ENCODE data around the gene EPB41L4A. TPM values are rescaled to one million over a fixed set of nuclear protein-coding genes. Genes with fewer than 3 reads are reported as not detected.
"Not testable (repeated sequence)": the region's sequence is repeated elsewhere in the genome, so short reads cannot be mapped to it uniquely, and the experiment has no call there.

EPB41L4A gene, protein sequence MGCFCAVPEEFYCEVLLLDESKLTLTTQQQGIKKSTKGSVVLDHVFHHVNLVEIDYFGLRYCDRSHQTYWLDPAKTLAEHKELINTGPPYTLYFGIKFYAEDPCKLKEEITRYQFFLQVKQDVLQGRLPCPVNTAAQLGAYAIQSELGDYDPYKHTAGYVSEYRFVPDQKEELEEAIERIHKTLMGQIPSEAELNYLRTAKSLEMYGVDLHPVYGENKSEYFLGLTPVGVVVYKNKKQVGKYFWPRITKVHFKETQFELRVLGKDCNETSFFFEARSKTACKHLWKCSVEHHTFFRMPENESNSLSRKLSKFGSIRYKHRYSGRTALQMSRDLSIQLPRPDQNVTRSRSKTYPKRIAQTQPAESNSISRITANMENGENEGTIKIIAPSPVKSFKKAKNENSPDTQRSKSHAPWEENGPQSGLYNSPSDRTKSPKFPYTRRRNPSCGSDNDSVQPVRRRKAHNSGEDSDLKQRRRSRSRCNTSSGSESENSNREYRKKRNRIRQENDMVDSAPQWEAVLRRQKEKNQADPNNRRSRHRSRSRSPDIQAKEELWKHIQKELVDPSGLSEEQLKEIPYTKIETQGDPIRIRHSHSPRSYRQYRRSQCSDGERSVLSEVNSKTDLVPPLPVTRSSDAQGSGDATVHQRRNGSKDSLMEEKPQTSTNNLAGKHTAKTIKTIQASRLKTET
- 27.2 and 41.8 TPM in 2 replicates for total RNA-seq (ENCODE audit: low replicate concordance)
- long read RNA-seq, full-length matches to known transcripts = 1 of 18 reads
- long read RNA-seq, partial matches to known transcripts = 7 of 18 reads
- long read RNA-seq, other reads (novel, unspliced or antisense) = 10 of 18 reads

DNA sequence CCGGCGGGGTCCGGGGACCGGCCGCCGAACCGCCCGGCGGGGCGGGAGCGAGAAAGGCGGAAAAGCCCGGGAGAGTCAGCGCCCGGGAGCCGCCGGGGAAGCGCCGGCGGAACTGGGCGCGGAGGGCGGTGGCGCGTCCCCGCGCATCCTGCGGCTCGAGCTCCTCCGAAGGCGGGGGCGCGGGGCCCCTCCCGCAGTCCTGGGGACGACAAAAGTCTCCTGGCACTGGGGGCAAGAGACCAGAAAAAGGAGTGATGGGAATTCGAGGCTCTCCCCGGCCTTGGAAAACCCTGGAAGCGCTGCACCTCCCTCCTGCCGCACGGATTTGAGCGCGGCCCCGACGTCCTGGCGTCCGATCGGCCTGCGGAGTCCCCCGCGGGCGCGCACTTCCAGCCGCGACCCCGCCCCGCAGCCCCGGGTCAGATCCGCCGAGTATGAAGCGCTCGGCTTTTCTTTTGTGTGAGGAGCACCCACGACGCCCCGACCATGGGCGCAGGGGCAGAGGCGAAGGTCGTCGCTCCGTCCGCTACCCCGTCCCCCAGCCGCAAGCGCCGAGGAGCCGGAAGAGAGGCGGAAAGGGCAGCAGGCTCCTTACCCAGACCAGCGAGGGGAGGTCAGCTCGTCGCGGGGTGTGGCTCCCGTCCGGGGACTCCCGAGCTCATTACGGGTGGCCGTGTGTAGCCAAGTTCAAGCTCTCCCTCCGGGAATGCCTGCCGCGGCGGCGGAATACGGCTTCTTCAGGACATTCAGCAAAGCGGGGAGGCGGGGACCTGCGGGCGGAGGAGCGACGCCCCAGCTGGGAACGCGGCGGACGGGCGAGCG is at the start of gene EPB41L4A:
Gene EPB41L4A, minus strand, starts transcription at position 114 of the 822 bp plus-strand sequence. CDS start 238 bp downstream, outside the sequence.
- Mint-ChIP-seq H3K4me3 (peak within 1 kb of the TSS; percentile 88), H3K4me1 (ENCODE audit: unreplicated experiment) (peaks cover 17% of the 10 kb centered on the region), H3K27me3 (peaks cover 30% of the 10 kb centered on the region), H3K36me3 (peaks cover 5% of the 10 kb centered on the region), H3K27ac (peak within 1 kb of the TSS; percentile 84), H3K9me3 (no peaks in the 10 kb centered on the region)
- TF ChIP-seq, protein P1, sequence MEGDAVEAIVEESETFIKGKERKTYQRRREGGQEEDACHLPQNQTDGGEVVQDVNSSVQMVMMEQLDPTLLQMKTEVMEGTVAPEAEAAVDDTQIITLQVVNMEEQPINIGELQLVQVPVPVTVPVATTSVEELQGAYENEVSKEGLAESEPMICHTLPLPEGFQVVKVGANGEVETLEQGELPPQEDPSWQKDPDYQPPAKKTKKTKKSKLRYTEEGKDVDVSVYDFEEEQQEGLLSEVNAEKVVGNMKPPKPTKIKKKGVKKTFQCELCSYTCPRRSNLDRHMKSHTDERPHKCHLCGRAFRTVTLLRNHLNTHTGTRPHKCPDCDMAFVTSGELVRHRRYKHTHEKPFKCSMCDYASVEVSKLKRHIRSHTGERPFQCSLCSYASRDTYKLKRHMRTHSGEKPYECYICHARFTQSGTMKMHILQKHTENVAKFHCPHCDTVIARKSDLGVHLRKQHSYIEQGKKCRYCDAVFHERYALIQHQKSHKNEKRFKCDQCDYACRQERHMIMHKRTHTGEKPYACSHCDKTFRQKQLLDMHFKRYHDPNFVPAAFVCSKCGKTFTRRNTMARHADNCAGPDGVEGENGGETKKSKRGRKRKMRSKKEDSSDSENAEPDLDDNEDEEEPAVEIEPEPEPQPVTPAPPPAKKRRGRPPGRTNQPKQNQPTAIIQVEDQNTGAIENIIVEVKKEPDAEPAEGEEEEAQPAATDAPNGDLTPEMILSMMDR (conservative IDR thresholded peaks at IDR 0.05) = no peak
- peak; percentile 79 for DNase-seq (ENCODE audit: extremely low spot score, unreplicated experiment)

DNA sequence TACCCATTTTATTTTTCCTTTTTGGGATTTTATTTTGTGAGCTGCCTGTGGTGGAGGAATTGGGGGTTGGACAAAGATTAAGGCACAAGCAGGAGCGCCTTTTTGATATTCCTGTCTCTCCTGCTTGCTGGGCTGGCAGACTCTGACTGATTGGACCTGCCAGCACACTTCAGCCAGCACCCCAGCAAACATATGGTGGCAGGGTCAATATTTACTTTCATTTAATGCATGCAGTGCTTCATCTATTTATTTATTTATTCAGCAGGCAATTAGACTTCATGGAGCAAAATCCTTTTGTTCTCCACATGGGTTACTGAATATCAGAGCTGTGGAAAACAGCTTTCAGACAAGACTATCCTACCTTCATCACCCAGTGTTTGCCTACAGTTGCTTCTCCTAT is 48.4 kb upstream of the EPB41L4A start:
- DNase-seq (ENCODE audit: extremely low spot score, unreplicated experiment) = no peak
- Mint-ChIP-seq H3K27ac (no peak overlapping the region), H3K27me3 (peaks cover 2% of the 10 kb centered on the region), H3K4me3 (no peak overlapping the region), H3K4me1 (ENCODE audit: unreplicated experiment) (no peaks in the 10 kb centered on the region), H3K9me3 (no peaks in the 10 kb centered on the region), H3K36me3 (no peaks in the 10 kb centered on the region)
- TF ChIP-seq, protein P1 (conservative IDR thresholded peaks at IDR 0.05) = no peak

DNA sequence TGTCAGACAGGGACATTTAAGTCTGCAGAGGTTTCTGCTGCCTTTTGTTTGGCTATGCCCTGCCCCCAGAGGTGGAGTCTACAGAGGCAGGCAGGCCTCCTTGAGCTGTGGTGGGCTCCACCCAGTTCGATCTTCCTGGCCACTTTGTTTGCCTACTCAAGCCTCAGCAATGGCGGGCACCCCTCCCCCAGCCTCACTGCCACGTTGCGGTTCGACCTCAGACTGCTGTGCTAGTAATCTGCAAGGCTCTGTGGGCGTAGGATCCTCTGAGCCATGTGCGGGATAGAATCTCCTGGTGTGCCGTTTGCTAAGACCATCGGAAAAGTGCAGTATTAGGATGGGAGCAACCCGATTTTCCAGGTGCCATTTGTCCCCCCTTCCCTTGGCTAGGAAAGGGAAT is 47.2 kb upstream of the EPB41L4A start:
- H3K27me3 Mint-ChIP-seq; H3K4me3 Mint-ChIP-seq; DNase-seq (ENCODE audit: extremely low spot score, unreplicated experiment); H3K9me3 Mint-ChIP-seq; H3K4me1 Mint-ChIP-seq (ENCODE audit: unreplicated experiment); H3K36me3 Mint-ChIP-seq; H3K27ac Mint-ChIP-seq: not testable (repeated sequence)

DNA sequence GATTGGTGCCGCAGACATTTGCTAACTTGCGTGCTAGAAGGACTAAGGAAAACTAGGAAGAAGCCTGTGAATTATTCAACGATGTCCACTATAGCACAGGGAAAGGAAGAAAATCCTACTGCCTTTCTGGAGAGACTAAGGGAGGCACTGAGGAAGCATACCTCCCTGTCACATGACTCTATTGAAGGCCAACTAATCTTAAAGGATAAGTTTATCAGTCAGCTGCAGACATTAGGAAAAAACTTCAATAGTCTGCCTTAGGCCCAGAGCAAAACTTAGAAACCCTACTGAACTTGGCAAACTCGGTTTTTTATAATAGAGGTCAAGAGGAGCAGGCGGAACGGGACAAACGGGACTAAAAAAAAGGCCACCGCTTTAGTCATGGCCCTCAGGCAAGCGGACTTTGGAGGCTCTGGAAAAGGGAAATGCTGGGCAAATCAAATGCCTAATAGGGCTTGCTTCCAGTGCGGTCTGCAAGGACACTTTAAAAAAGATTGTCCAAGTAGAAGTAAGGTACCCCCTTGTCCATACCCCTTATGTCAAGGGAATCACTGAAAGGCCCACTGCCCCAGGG is 28.2 kb upstream of the EPB41L4A start:
- H3K27ac Mint-ChIP-seq; DNase-seq (ENCODE audit: extremely low spot score, unreplicated experiment); H3K27me3 Mint-ChIP-seq; H3K4me1 Mint-ChIP-seq (ENCODE audit: unreplicated experiment); H3K9me3 Mint-ChIP-seq; H3K36me3 Mint-ChIP-seq; H3K4me3 Mint-ChIP-seq: not testable (repeated sequence)

DNA sequence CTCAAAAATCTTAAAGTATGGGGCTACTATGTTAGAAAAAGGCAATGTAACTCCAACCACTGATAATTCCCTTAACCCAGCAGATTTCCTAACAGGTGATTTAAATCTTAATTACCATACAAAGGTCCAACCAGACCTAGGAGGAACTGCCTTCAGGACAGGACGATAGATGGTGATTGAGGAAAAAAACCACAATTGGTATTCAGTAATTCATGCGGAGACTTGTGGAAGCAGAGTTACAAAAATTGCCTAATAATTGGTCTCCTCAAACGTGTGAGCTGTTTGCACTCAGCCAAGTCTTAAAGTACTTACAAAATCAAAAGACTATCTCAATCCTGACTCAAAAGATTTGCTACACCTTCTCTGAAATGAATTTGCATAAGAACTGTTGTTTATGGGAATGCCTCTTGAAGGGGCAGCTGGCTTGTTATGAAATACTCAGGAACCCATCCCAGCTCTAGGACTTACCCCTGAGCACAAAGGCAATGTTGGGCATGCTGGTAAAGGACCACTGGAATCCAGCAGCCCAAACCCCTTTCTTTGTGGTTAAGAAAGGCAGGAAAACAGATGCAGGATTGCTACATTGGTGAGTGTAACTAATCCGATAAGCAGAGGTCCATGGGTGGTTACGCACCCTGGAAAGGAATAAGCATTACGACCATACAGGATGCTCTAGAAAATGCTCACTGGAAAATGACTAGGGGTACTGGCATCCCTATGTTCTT is 26.7 kb upstream of the EPB41L4A start:
- H3K4me3 Mint-ChIP-seq = no peak overlapping the region
- H3K27me3 Mint-ChIP-seq = no peaks in the 10 kb centered on the region
- H3K9me3 Mint-ChIP-seq = no peaks in the 10 kb centered on the region
- no peaks in the 10 kb centered on the region for H3K4me1 Mint-ChIP-seq (ENCODE audit: unreplicated experiment)
- no peaks in the 10 kb centered on the region for H3K36me3 Mint-ChIP-seq
- H3K27ac Mint-ChIP-seq = no peak overlapping the region
- no peak for DNase-seq (ENCODE audit: extremely low spot score, unreplicated experiment)
- TF ChIP-seq, protein P1 (conservative IDR thresholded peaks at IDR 0.05) = no peak

DNA sequence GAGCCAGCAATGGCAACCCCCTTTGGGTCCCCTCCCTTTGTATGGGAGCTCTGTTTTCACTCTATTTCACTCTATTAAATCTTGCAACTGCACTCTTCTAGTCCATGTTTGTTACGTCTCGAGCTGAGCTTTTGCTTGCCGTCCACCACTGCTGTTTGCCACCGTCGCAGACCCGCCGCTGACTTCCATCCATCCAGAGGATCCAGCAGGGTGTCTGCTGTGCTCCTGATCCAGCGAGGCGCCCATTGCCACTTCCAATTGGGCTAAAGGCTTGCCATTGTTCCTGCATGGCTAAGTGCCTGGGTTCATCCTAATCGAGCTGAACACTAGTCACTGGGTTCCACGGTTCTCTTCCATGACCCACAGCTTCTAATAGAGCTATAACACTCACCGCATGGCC is 24.9 kb upstream of the EPB41L4A start:
- not testable (repeated sequence) for H3K4me3 Mint-ChIP-seq; H3K9me3 Mint-ChIP-seq; H3K36me3 Mint-ChIP-seq; H3K4me1 Mint-ChIP-seq (ENCODE audit: unreplicated experiment); H3K27ac Mint-ChIP-seq; DNase-seq (ENCODE audit: extremely low spot score, unreplicated experiment); H3K27me3 Mint-ChIP-seq

Measured in type B pancreatic cell (in vitro differentiated cells).